ENCODE measurements around the gene TIMP3. TPM values are rescaled to one million over a fixed set of nuclear protein-coding genes. Genes with fewer than 3 reads are reported as not detected.

TIMP3 gene
- total and polyA plus RNA-seq, 10 donors: 19.7 to 689 (median 367) TPM

- 80 to 96% (median 88%) methylated on average over 4 of the region's 4 CpGs for WGBS, 5 donors
- Histone ChIP-seq H3K9me3 (no peaks in the 10 kb centered on the region), H3K4me3 (no peak overlapping the region), H3K27ac (no peak overlapping the region), H3K4me1 (no peaks in the 10 kb centered on the region), H3K27me3 (replicated peaks in 1 of 7) (no peaks in the 10 kb centered on the region), H3K36me3 (peaks cover 0 to 56% (median 27%) of the 10 kb centered on the region in 6 donors)
- no peak for DNase-seq
- TF ChIP-seq POLR2AphosphoS5 (IDR thresholded peaks at IDR 0.05): peak in 1 of 3 donors; percentile 37
- TF ChIP-seq, protein P1, sequence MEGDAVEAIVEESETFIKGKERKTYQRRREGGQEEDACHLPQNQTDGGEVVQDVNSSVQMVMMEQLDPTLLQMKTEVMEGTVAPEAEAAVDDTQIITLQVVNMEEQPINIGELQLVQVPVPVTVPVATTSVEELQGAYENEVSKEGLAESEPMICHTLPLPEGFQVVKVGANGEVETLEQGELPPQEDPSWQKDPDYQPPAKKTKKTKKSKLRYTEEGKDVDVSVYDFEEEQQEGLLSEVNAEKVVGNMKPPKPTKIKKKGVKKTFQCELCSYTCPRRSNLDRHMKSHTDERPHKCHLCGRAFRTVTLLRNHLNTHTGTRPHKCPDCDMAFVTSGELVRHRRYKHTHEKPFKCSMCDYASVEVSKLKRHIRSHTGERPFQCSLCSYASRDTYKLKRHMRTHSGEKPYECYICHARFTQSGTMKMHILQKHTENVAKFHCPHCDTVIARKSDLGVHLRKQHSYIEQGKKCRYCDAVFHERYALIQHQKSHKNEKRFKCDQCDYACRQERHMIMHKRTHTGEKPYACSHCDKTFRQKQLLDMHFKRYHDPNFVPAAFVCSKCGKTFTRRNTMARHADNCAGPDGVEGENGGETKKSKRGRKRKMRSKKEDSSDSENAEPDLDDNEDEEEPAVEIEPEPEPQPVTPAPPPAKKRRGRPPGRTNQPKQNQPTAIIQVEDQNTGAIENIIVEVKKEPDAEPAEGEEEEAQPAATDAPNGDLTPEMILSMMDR (IDR thresholded peaks at IDR 0.05 in 8 of 11, conservative IDR thresholded peaks at IDR 0.05 in 3 of 11): no peak
- intact Hi-C loops (cut with DNase I; ENCODE audit: low total_unique reads): no loop called here
Measured at GRCh38 chr22:32862083-32862482, 60.6 kb downstream of the TIMP3 start.

DNA sequence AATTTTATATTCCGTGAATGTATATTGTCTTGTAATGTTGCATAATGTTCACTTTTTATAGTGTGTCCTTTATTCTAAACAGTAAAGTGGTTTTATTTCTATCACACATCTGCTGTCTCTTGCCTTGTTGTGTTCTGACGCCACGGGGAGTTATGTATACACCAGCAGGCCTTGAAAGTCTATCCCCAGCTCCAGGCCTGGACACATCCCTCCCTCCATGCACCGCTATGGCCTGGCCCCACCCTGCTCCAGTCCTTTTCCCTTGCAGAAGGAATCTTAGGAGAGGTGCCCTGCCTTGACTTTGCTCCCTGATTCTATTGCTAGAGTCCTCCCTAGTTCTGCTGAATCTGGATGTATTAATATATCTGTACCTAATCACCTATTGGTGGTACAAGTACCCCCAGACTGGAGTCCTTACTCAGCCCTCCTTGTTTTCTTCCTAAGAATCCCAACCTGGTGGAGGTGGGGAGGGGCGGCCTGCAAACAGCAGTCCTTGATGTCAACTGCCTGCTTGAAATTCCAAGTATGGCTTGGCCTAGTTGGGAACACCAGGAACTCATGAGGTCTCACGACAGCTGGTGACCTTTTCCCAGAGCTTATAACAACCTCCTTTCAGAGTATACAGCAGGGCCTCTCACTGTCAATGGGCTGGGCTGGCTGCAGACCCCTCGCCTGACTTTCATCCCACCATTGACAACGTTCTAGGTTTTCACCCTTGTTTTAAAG is 61.6 kb downstream of the TIMP3 start:
- DNase-seq: no peak
- no peaks in the 10 kb centered on the region for H3K9me3 ChIP-seq
- no peaks in the 10 kb centered on the region for H3K27me3 ChIP-seq (replicated peaks in 1 of 7)
- intact Hi-C loops (cut with DNase I; ENCODE audit: low total_unique reads): no loop called here
- TF ChIP-seq, protein P1 (IDR thresholded peaks at IDR 0.05 in 8 of 11, conservative IDR thresholded peaks at IDR 0.05 in 3 of 11): no peak
- peak in 2 of 3 donors; percentile 30 to 48 for TF ChIP-seq POLR2AphosphoS5 (IDR thresholded peaks at IDR 0.05)
- H3K27ac ChIP-seq: no peak overlapping the region
- no peak overlapping the region for H3K4me3 ChIP-seq
- WGBS, 5 donors: 80 to 88% (median 85%) methylated on average over 8 of the region's 8 CpGs
- H3K4me1 ChIP-seq: no peaks in the 10 kb centered on the region
- H3K36me3 ChIP-seq: peaks cover 0 to 46% (median 20%) of the 10 kb centered on the region in 6 donors

DNA sequence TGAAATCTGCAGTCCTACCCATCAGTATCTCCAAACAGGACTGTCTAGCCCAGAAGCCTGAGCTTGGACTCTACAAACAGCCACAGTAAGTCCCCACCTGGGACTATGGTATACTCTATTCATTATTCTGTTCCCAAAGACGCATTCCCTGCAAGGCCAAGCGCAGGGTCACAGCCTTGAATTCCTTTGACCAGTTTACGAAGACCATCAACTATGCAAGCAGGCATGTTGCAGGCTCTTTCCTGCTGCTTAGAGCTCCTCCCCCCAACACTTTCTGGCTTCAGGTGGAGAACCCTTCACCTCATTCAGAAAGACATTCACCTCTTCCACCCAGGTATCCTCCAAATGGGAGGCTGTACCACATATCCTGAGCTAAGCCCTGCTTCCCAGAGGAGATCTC is 62.5 kb downstream of the TIMP3 start:
- 76 to 85% (median 82%) methylated on average over 3 of the region's 3 CpGs for WGBS, 5 donors
- no peak overlapping the region for H3K4me3 ChIP-seq
- intact Hi-C loops (cut with DNase I; ENCODE audit: low total_unique reads): no loop called here
- no peak overlapping the region for H3K27ac ChIP-seq
- H3K27me3 ChIP-seq (replicated peaks in 1 of 7): no peaks in the 10 kb centered on the region
- TF ChIP-seq POLR2AphosphoS5 (IDR thresholded peaks at IDR 0.05): peak in 1 of 3 donors; percentile 53
- TF ChIP-seq POLR2A (IDR thresholded peaks at IDR 0.05): no peak
- TF ChIP-seq, protein P1 (IDR thresholded peaks at IDR 0.05 in 8 of 11, conservative IDR thresholded peaks at IDR 0.05 in 3 of 11): no peak
- DNase-seq: no peak
- no peaks in the 10 kb centered on the region for H3K9me3 ChIP-seq
- no peaks in the 10 kb centered on the region for H3K4me1 ChIP-seq
- peaks cover 0 to 37% (median 14%) of the 10 kb centered on the region in 6 donors for H3K36me3 ChIP-seq

GRCh38 chr22:32864596-32864995 is 63.1 kb downstream of the TIMP3 start:
- no peaks in the 10 kb centered on the region for H3K9me3 ChIP-seq
- H3K4me1 ChIP-seq: no peaks in the 10 kb centered on the region
- H3K4me3 ChIP-seq: no peak overlapping the region
- H3K27me3 ChIP-seq (replicated peaks in 1 of 7): no peaks in the 10 kb centered on the region
- DNase-seq: no peak
- peaks cover 0 to 31% (median 11%) of the 10 kb centered on the region in 6 donors for H3K36me3 ChIP-seq
- H3K27ac ChIP-seq: no peak overlapping the region
- 81 to 93% (median 90%) methylated on average over 7 of the region's 7 CpGs for WGBS, 5 donors
- intact Hi-C loops (cut with DNase I; ENCODE audit: low total_unique reads): no loop called here
- TF ChIP-seq POLR2AphosphoS5 (IDR thresholded peaks at IDR 0.05) (no peak), POLR2A (IDR thresholded peaks at IDR 0.05) (no peak)
- TF ChIP-seq, protein P1 (IDR thresholded peaks at IDR 0.05 in 8 of 11, conservative IDR thresholded peaks at IDR 0.05 in 3 of 11): no peak

Measured in spleen (tissue), 11 donors.